ENCODE data around the gene METAP1D. TPM values are rescaled to one million over a fixed set of nuclear protein-coding genes. Genes with fewer than 3 reads are reported as not detected.

Gene METAP1D
- polyA plus RNA-seq, 3 donors: 4.6 to 7.5 (median 6.7) TPM

DNA sequence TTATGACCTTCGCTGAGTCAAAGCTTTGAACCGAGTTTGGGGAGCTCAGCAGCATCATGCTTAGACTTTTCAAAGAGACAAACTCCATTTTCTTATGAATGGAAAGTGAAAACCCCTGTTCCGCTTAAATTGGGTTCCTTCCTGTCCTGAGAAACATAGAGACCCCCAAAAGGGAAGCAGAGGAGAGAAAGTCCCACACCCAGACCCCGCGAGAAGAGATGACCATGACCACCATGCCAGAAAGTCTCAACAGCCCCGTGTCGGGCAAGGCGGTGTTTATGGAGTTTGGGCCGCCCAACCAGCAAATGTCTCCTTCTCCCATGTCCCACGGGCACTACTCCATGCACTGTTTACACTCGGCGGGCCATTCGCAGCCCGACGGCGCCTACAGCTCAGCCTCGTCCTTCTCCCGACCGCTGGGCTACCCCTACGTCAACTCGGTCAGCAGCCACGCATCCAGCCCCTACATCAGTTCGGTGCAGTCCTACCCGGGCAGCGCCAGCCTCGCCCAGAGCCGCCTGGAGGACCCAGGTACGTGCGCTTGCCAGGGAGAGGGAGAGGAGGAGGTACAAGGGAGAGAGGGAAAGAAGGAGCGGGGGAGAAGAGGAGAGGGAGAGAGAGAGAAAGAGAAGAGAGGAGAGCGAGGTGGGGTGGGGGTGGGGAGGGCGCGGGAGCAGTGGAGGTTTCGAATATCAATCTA, 85.9 kb downstream of the METAP1D start, which contains the start of gene DLX1:
DLX1 (plus strand) TSS at position 48 of the 700 bp plus-strand sequence; CDS start at position 219, 171 bp downstream.
- WGBS, 3 donors: 5 to 7% (median 5%) methylated on average over 34 of the region's 34 CpGs
- no peak within 1 kb of the TSS for H3K27ac ChIP-seq (ENCODE audit: low read depth, low read length)

DNA sequence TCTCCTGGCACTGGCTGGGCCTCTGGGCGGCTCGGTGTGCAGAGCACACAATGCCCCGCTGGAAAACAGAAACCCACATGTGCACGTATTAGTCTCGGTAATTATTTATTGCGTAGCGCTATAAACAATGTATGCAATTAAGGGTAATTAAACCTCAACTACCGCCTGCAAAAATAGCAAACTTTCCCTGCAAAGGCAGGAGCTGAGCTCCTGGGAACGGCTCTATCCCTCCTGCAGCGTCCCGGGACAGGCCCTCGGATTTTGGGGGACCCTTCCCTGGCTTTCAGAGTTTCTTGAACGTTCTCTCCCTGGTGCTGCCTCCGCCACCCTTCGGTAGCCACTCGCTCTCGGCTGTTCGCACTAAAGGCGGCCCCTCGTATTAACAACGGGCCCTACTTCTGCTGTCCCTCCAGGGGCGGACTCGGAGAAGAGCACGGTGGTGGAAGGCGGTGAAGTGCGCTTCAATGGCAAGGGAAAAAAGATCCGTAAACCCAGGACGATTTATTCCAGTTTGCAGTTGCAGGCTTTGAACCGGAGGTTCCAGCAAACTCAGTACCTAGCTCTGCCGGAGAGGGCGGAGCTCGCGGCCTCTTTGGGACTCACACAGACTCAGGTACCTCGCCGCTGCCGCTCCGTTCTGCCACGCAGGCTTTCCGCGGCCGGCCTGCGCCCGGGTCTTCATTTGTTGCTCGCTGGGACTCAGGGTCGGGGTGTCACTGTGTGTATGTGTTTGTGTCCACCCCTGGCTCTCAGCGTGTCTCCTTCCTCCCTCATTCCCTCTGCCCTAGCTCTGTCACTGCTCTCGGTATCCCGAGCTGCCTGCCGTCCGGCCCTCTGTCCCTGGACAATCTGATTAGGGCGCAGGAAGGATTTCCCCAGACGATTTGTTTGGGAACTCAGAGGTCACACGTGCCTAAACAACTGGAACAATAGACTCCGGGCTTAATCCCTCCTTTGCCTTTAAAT, 86.8 kb downstream of the METAP1D start:
- WGBS, 3 donors: 6 to 7% (median 6%) methylated on average over 54 of the region's 54 CpGs
- no peak overlapping the region for H3K27ac ChIP-seq (ENCODE audit: low read depth, low read length)

DNA sequence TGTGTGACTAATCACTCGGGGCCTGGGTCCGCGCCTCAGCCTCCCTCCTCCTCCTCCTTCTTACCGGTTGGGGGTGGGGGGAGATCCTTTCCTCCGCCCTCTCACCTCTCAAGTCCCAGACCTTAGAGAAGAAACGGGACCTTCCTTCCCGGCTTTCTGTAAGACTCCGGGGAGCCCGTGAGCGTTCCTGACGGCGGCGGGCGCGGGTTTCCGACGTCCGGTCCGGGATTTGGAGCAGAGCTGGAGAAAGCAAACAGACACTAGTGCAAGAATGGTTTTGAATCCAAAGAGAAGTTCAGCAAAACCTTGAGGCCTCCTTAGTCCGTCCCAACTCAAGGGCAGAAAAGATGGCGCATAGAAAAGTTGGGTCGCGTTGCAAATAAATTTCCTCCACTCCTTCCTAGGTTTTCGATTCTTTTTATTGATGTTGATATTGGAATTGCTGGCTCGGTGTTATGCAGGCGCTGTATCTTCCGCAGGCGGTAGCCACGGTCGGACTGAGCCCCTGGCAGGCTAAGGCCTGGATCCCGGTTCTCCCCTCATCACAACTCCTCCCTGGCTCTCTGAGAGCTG, 87.5 kb downstream of the METAP1D start:
- WGBS, 3 donors: 7 to 9% (median 8%) methylated on average over 31 of the region's 31 CpGs
- H3K27ac ChIP-seq (ENCODE audit: low read depth, low read length): no peak overlapping the region

GRCh38 chr2:172087780-172088244, 88.1 kb downstream of the METAP1D start:
- WGBS, 3 donors: 5 to 8% (median 6%) methylated on average over 23 of the region's 23 CpGs
- H3K27ac ChIP-seq (ENCODE audit: low read depth, low read length): no peak overlapping the region

DNA sequence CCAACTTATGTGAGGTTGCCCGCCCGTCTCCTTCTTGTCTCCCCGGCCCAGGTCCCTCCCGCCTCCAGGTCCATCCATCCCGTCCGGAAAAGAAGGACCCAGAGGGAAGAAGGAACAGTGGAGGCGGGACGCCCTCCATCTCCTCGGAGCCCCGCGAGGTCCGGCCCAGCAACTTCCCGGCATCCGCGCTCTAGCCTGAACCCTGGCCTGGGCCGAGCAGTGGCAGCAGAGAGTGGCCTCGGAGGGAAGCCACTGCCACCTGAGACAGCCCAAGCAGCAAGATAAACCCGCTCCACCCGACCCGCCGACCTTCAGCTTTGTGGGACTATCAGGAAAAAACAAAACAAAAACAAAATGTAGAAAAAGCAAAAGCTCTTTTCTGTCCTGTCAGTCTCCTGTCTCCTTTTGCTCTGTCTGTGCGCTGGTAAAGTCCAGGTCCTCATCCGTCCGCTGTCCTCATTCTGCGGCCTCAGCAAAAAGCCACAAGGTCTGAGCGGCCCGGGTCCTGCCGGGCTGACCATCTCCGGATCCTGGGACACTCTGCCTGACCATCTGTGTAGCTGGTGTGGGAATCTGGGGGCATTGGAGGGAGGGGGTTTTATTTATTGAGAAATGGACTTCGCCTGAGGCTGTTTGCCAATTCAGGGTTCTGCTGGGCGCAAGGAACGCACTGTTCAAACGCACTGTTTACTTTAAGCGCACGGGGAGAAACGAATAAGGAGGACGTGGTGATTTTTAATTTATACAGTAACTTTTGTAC, 88.7 kb downstream of the METAP1D start:
- WGBS, 3 donors: 8 to 11% (median 11%) methylated on average over 35 to 37 of the region's 37 CpGs
- H3K27ac ChIP-seq (ENCODE audit: low read depth, low read length): no peak overlapping the region

GRCh38 chr2:172089005-172089504, 89.3 kb downstream of the METAP1D start:
- 18 to 21% (median 19%) methylated on average over 10 of the region's 10 CpGs for WGBS, 3 donors
- H3K27ac ChIP-seq (ENCODE audit: low read depth, low read length): no peak overlapping the region

DNA sequence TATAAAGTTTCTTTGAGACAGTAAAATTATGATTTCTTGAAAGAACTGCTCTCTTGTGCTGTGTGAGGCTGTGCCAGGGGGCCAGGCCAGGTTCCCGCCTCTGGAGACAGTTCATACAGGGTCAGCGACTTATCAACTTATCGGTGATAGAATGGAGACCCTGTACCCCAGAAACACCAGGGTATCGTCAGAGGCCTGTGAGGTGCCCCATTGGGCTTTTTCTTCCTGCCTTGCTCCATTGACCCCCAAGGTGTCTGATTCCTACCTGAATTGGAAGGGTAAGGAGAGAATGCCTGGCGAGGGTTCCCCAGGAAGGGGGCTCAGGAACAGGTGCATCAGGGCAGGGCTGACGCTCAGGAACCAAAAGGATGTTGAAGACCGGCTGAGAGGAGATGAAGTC, 89.9 kb downstream of the METAP1D start:
- H3K27ac ChIP-seq (ENCODE audit: low read depth, low read length): no peak overlapping the region
- 28 to 29% (median 29%) methylated on average over 7 of the region's 7 CpGs for WGBS, 3 donors

DNA sequence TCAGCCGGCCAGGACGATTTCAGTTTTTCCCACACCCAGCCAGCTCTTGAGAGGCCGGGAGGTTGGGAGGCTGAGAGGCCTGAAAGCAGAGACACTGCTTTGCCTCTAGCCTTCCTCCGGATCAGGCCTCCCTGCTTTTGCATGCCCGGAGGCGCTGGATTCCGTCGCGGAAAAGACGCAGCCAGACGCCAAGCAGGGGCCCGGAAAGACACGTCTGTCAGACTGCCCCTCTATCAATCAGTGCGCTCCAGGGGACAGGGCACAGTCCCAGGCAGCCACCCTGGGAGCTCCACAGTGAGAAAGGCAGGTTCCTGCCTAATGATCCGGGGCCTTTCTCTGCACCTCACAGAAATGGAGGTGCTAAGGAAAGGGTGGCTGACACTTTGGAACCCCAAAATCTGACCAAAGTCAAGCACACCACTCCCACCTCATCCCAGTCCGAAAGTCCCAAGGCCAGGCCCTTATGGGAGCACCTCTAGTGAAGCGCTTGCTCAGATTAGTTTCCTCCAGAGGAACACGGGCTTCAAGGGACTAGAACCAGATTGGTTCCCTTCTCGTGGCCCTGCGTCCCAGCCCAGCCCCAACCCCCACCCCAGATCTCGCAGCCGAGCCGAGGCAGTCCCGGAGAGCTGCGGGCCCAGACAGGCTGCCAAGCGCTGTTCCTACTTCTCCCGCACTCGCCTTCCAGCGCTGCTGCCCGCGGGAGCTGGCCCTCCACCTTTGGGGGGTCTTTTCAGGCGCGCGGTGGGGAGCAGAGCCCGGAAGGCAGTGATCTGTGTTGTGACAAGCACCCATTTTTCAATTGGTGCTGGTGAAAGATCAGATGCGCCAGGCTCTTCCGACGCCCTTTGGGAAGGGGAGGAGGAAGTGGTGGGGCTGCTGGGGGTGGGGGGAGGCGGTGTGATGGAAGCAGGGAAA, 90.5 kb downstream of the METAP1D start:
- WGBS, 3 donors: 6 to 9% (median 7%) methylated on average over 39 of the region's 39 CpGs
- H3K27ac ChIP-seq (ENCODE audit: low read depth, low read length): no peak overlapping the region

- no peak overlapping the region for H3K27ac ChIP-seq (ENCODE audit: low read depth, low read length)
- 12 to 15% (median 14%) methylated on average over 13 of the region's 13 CpGs for whole genome bisulfite sequencing, 3 donors
Observed at GRCh38 chr2:172091000-172091641, 91.4 kb downstream of the METAP1D start.

DNA sequence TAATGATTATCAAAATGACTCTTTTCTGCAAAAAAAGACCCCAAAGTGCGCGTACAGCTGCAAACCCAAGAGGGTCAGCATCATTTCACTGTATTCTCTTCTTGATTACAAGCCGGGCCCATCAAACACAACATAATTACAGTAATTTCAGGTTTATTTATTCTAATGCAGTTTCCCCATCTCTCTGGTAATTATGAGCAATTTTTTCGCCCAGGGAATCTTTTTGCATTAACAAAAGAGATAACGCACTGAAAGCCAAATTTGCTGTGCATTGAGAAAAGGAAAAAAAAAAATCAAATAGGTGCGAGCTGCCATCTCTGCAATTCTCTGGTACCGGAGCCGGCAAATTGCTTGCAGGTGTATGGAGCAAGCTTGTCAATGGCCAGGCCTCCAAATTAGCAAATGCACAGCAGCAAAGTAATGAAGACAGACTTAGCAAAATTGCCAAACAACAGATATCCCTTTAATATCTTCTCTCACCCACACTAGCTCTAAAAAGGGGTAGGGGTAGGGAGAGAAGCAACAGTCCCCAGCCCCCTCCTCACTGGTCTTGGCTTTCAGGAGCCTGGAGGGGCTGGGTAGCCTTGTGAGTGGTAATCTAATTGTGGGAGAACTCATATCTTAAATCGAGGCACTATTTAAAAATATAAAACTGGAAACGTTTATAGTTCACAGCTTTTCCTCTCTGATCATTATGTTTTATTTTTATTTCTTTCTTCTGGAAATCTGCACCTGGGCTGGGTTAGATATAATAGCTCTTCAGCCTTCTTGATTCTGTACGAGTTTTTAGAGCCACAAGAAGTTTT, 92.2 kb downstream of the METAP1D start:
- H3K27ac ChIP-seq (ENCODE audit: low read depth, low read length): no peak overlapping the region
- WGBS, 3 donors: 16 to 22% (median 19%) methylated on average over 11 of the region's 11 CpGs

- WGBS, 3 donors: 9 to 12% (median 10%) methylated on average over 19 of the region's 19 CpGs
- no peak overlapping the region for H3K27ac ChIP-seq (ENCODE audit: low read depth, low read length)
Observed at GRCh38 chr2:172092716-172093415, 93.1 kb downstream of the METAP1D start.

DNA sequence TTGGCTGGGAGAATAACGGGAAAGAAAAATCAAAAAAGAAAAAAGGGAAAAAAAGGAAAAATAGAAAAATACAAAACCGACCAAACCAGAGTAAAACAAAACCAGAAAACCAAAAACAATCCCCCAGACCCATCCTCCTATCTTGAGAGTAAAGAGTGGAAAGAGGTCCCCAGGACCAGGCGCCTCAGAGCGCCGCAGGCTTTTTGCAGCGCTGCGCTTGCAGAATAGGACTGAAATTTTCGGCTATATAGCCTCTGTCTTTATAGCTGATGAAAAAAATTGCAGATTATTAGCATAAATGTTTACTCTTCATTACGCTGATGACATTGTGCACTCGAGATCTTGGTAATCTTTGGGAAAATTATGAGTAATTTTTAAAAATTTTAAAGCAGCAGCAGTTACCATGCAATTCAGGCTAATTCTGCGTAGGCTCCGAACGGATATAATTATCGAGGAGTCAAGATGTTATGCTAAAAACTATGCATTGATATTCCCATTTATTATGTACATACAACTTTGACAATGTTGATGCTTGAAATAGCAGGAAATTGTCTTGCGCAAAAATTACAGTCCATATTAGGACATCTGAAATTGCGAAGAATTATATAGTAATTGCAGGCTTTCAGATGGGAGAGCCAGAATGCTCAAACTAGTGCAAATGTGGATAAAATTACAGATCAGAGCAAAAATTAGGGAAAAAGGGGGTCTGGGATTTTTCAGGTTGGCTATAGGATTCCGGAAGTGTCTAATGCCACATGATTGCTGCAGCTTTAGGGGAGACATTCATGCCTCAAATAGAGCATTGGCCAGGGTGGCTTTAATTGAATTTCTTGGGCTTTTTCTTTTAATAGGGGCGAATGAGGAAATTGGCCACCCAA, 93.9 kb downstream of the METAP1D start:
- WGBS, 3 donors: 17 to 21% (median 18%) methylated on average over 18 of the region's 18 CpGs
- no peak overlapping the region for H3K27ac ChIP-seq (ENCODE audit: low read depth, low read length)

DNA sequence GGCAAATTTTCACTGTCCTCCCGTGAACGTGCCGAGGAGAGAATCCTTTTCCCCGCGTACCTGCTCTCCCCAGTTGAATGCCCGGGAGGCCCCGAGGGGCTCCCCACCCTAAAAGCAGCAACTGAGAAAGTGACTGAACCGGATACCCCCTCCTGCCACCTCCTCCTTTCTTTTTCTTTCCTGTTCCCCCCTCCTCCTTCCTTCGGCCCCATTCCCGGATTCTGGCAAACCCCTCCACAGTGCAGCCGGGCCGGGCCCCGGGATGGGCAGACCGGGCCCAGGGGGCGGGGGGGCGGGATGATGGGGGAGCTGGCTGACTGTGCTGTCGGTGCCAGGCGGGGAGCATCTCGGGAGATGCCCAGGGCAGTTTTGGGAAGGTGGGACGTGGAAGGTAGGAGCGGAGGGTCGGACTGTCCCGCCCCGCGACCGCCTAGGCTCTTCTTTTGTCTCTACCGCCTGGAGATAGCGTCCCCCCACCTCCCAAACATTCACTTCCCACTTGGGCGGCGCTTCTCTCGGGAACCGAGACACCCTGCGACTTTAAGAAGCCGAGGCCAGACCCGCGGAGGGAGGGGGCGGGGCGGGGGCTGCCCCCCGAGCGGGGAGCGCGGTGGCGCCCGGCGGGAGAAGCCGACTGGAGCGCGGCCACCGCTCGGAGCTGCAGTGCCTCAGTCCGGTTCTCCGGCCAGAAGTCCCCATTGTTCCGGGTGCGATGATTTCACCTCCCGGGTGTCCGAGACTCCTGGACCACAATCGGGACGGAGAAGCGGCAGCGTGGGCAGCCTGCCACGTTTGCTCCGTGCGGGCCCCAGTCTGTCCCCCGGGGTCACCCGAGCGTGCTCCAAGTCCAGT, 94.8 kb downstream of the METAP1D start:
- no peak overlapping the region for H3K27ac ChIP-seq (ENCODE audit: low read depth, low read length)

More for the DNA sequence above, 94.8 kb downstream of the METAP1D start:
- WGBS, 3 donors: 2 to 3% (median 3%) methylated on average over 52 to 66 of the region's 66 CpGs

All from adipose tissue (tissue), 3 donors.